ENCODE results near the gene ZBED1. TPM values are rescaled to one million over a fixed set of nuclear protein-coding genes. Genes with fewer than 3 reads are reported as not detected.

The ZBED1 gene
- total RNA-seq = 10 to 100 TPM; 27.8 to 32.6 TPM
- polyA plus RNA-seq = 10 to 100 TPM; 25.6 to 43.4 (median 36.7) TPM
- total RNA-seq = 23.6 to 78.1 (median 68.9) reads per million in 6 experiments

- peaks cover 20 to 32% (median 29%) of the 10 kb centered on the region in 4 donors for H3K4me1 Mint-ChIP-seq
- POLR2A ChIA-PET = no interaction called here
- DNase-seq = peak in 7 of 10 donors; percentile 36 to 67 (median 45)
- H3K27me3 Mint-ChIP-seq = no peaks in the 10 kb centered on the region
- peak within 1 kb of the TSS; percentile 87 to 94 (median 92) for H3K27ac Mint-ChIP-seq
- H3K9me3 Mint-ChIP-seq = no peaks in the 10 kb centered on the region
- peaks cover 0 to 16% (median 0%) of the 10 kb centered on the region in 3 donors for H3K36me3 Mint-ChIP-seq
- peak; percentile 71 to 77 for ATAC-seq
- H3K4me3 Mint-ChIP-seq = peak within 1 kb of the TSS; percentile 76 to 90 (median 85)
These were observed at the start of gene ZBED1, which contains the start of gene DHRSX for GRCh38 chrX:2500803-2501558. Gene ZBED1, minus strand, starts transcription at chrX:2500976. Its CDS starts 10,257 bp downstream, at chrX:2490719. Gene DHRSX, minus strand, starts transcription at chrX:2500976. Its CDS starts 51 bp downstream, at chrX:2500925.

- DNase-seq (no peak), ATAC-seq (no peak)
- H3K4me1 Mint-ChIP-seq = no peaks in the 10 kb centered on the region
- H3K4me3 Mint-ChIP-seq = no peak overlapping the region
- POLR2A ChIA-PET = no interaction called here
- peaks cover 0 to 23% (median 6%) of the 10 kb centered on the region in 9 donors for H3K9me3 Mint-ChIP-seq
- H3K36me3 Mint-ChIP-seq = peaks cover 0 to 10% (median 0%) of the 10 kb centered on the region in 3 donors
- peaks cover 6 to 15% (median 13%) of the 10 kb centered on the region in 5 donors for H3K27me3 Mint-ChIP-seq
- no peak overlapping the region for H3K27ac Mint-ChIP-seq
These were observed 49.1 kb upstream of the ZBED1 start for GRCh38 chrX:2549876-2550275.

GRCh38 chrX:2548711-2549423, 48.1 kb upstream of the ZBED1 start:
- H3K9me3 Mint-ChIP-seq = peaks cover 0 to 14% (median 6%) of the 10 kb centered on the region in 9 donors

GRCh38 chrX:2547736-2548135, 47.0 kb upstream of the ZBED1 start:
- ATAC-seq = no peak
- H3K27me3 Mint-ChIP-seq = peaks cover 0 to 16% (median 7%) of the 10 kb centered on the region in 5 donors
- POLR2A ChIA-PET = no interaction called here
- H3K27ac Mint-ChIP-seq = no peak overlapping the region
- no peaks in the 10 kb centered on the region for H3K4me1 Mint-ChIP-seq
- H3K9me3 Mint-ChIP-seq = peaks cover 0 to 14% (median 6%) of the 10 kb centered on the region in 9 donors
- H3K36me3 Mint-ChIP-seq = peaks cover 0 to 6% (median 0%) of the 10 kb centered on the region in 3 donors
- H3K4me3 Mint-ChIP-seq = no peak overlapping the region
- DNase-seq = no peak

More at GRCh38 chrX:2548711-2549423, 48.1 kb upstream of the ZBED1 start:
- POLR2A ChIA-PET = no interaction called here
- no peaks in the 10 kb centered on the region for H3K4me1 Mint-ChIP-seq
- H3K4me3 Mint-ChIP-seq = no peak overlapping the region
- H3K36me3 Mint-ChIP-seq = peaks cover 0 to 6% (median 0%) of the 10 kb centered on the region in 3 donors
- no peak for DNase-seq
- H3K27me3 Mint-ChIP-seq = peaks cover 5 to 13% (median 9%) of the 10 kb centered on the region in 5 donors
- ATAC-seq = no peak
- H3K27ac Mint-ChIP-seq = no peak overlapping the region

- H3K36me3 Mint-ChIP-seq = peaks cover 0 to 6% (median 0%) of the 10 kb centered on the region in 3 donors
- DNase-seq (no peak), ATAC-seq (no peak)
- peaks cover 0 to 23% (median 7%) of the 10 kb centered on the region in 5 donors for H3K27me3 Mint-ChIP-seq
- no peak overlapping the region for H3K4me3 Mint-ChIP-seq
- no peaks in the 10 kb centered on the region for H3K4me1 Mint-ChIP-seq
- no peak overlapping the region for H3K27ac Mint-ChIP-seq
- H3K9me3 Mint-ChIP-seq = peaks cover 0 to 14% (median 6%) of the 10 kb centered on the region in 9 donors
- POLR2A ChIA-PET = no interaction called here
These were observed 45.7 kb upstream of the ZBED1 start for GRCh38 chrX:2546496-2546895.

GRCh38 chrX:2545144-2545543, 44.4 kb upstream of the ZBED1 start:
- H3K27ac Mint-ChIP-seq = no peak overlapping the region
- no peak for DNase-seq
- peaks cover 0 to 19% (median 7%) of the 10 kb centered on the region in 5 donors for H3K27me3 Mint-ChIP-seq
- POLR2A ChIA-PET = no interaction called here
- H3K36me3 Mint-ChIP-seq = peaks cover 0 to 6% (median 0%) of the 10 kb centered on the region in 3 donors
- no peak for ATAC-seq
- H3K4me1 Mint-ChIP-seq = no peaks in the 10 kb centered on the region
- H3K4me3 Mint-ChIP-seq = no peak overlapping the region
- peaks cover 0 to 14% (median 6%) of the 10 kb centered on the region in 9 donors for H3K9me3 Mint-ChIP-seq

- H3K27me3 Mint-ChIP-seq = peaks cover 0 to 15% (median 4%) of the 10 kb centered on the region in 5 donors
- no peak for DNase-seq
- H3K27ac Mint-ChIP-seq = no peak overlapping the region
- ATAC-seq = no peak
- H3K36me3 Mint-ChIP-seq = peaks cover 0 to 6% (median 0%) of the 10 kb centered on the region in 3 donors
- no peak overlapping the region for H3K4me3 Mint-ChIP-seq
- POLR2A ChIA-PET = no interaction called here
- no peaks in the 10 kb centered on the region for H3K4me1 Mint-ChIP-seq
- H3K9me3 Mint-ChIP-seq = peaks cover 0 to 14% (median 6%) of the 10 kb centered on the region in 9 donors
These were observed 42.2 kb upstream of the ZBED1 start for GRCh38 chrX:2542826-2543521.

- DNase-seq (no peak), ATAC-seq (no peak)
- Mint-ChIP-seq H3K4me1 (no peaks in the 10 kb centered on the region), H3K27me3 (peaks cover 0 to 18% (median 9%) of the 10 kb centered on the region in 5 donors), H3K36me3 (peaks cover 0 to 6% (median 0%) of the 10 kb centered on the region in 3 donors), H3K27ac (no peak overlapping the region), H3K9me3 (peaks cover 0 to 14% (median 6%) of the 10 kb centered on the region in 9 donors), H3K4me3 (no peak overlapping the region)
- POLR2A ChIA-PET = no interaction called here
These were observed 40.8 kb upstream of the ZBED1 start for GRCh38 chrX:2541603-2542002.

GRCh38 chrX:2540426-2540947, 39.7 kb upstream of the ZBED1 start:
- no peak overlapping the region for H3K27ac Mint-ChIP-seq
- POLR2A ChIA-PET = no interaction called here

GRCh38 chrX:2539586-2539985, 38.8 kb upstream of the ZBED1 start:
- ATAC-seq (no peak), DNase-seq (no peak)
- H3K4me1 Mint-ChIP-seq = no peaks in the 10 kb centered on the region
- no peaks in the 10 kb centered on the region for H3K9me3 Mint-ChIP-seq
- POLR2A ChIA-PET = no interaction called here
- peaks cover 0 to 18% (median 9%) of the 10 kb centered on the region in 5 donors for H3K27me3 Mint-ChIP-seq
- H3K36me3 Mint-ChIP-seq = no peaks in the 10 kb centered on the region
- H3K4me3 Mint-ChIP-seq = no peak overlapping the region
- no peak overlapping the region for H3K27ac Mint-ChIP-seq

More at GRCh38 chrX:2540426-2540947, 39.7 kb upstream of the ZBED1 start:
- Mint-ChIP-seq H3K9me3 (peaks cover 0 to 4% (median 0%) of the 10 kb centered on the region in 9 donors), H3K27me3 (peaks cover 0 to 18% (median 9%) of the 10 kb centered on the region in 5 donors), H3K36me3 (no peaks in the 10 kb centered on the region), H3K4me3 (no peak overlapping the region), H3K4me1 (no peaks in the 10 kb centered on the region)
- no peak for ATAC-seq
- no peak for DNase-seq

GRCh38 chrX:2538031-2538757, 37.4 kb upstream of the ZBED1 start:
- POLR2A ChIA-PET = no interaction called here
- Mint-ChIP-seq H3K4me3 (no peak overlapping the region), H3K27me3 (peaks cover 0 to 18% (median 5%) of the 10 kb centered on the region in 5 donors), H3K27ac (no peak overlapping the region), H3K4me1 (no peaks in the 10 kb centered on the region), H3K36me3 (no peaks in the 10 kb centered on the region), H3K9me3 (no peaks in the 10 kb centered on the region)
- ATAC-seq (no peak), DNase-seq (no peak)

GRCh38 chrX:2536974-2537373, 36.2 kb upstream of the ZBED1 start:
- POLR2A ChIA-PET = no interaction called here
- H3K27me3 Mint-ChIP-seq = peaks cover 0 to 12% (median 5%) of the 10 kb centered on the region in 5 donors
- DNase-seq (no peak), ATAC-seq (no peak)
- no peaks in the 10 kb centered on the region for H3K4me1 Mint-ChIP-seq
- no peaks in the 10 kb centered on the region for H3K36me3 Mint-ChIP-seq
- H3K4me3 Mint-ChIP-seq = no peak overlapping the region
- H3K27ac Mint-ChIP-seq = no peak overlapping the region
- no peaks in the 10 kb centered on the region for H3K9me3 Mint-ChIP-seq
